IMR-90 (cell line): Measurements from ENCODE around the gene HIVEP1. TPM values are rescaled to one million over a fixed set of nuclear protein-coding genes. Genes with fewer than 3 reads are reported as not detected.

Experiments used
- ATAC-seq: fragments of 200-7000 bp; cut with Tn5 transposase; 2 replicates; pipeline ENCODE4 v1.9.1; 2020; ENCODE audit warnings: low read depth, mild to moderate bottlenecking, moderate library complexity
- BruUV-seq: library from RNA; stranded (reverse); fragments of 400-500 nt; replicated peaks from 2 replicates; lab custom pipeline; 2021; lab: Mats Ljungman, UMichigan
- CTCF ChIA-PET: fragments of 300-600 bp; formaldehyde crosslinking; extraction: SDS; loops from one replicate; lab custom pipeline; 2021; ENCODE audit warnings: antibody characterized with exemption; lab: Yijun Ruan, JAX
- POLR2A ChIA-PET: fragments of 300-600 bp; sonication (Branson Sonifier 250); formaldehyde crosslinking; loops from one replicate; lab custom pipeline; 2022; ENCODE audit warnings: antibody characterized with exemption; ENCODE audit not compliant: unreplicated experiment; lab: Charles Lee
- DNase-seq: peaks from one replicate; pipeline ENCODE4 v3.0.0; 2013
- H2AFZ ChIP-seq: replicated peaks from 2 replicates; pipeline ENCODE3; 2013; ENCODE audit warnings: low read length, mild to moderate bottlenecking; ENCODE audit not compliant: poor library complexity
- H2AK5ac ChIP-seq: 2 replicates; pipeline ENCODE4 v1.6.1; 2013; ENCODE audit warnings: low read depth, low read length, inconsistent platforms
- H2AK9ac ChIP-seq: replicated peaks from 2 replicates; pipeline ENCODE3; 2013; ENCODE audit warnings: mild to moderate bottlenecking, low read depth, low read length, moderate library complexity; ENCODE audit not compliant: poor library complexity
- H2BK120ac ChIP-seq: 2 replicates; pipeline ENCODE4 v1.6.1; 2013; ENCODE audit warnings: low read depth, low read length, inconsistent platforms
- H2BK15ac ChIP-seq: 3 replicates; pipeline ENCODE4 v1.6.1; 2013; ENCODE audit warnings: low read depth, low read length, inconsistent platforms
- H2BK20ac ChIP-seq: 2 replicates; pipeline ENCODE4 v1.6.1; 2013; ENCODE audit warnings: low read depth, mild to moderate bottlenecking, inconsistent platforms, low read length, moderate library complexity
- H2BK5ac ChIP-seq: 2 replicates; pipeline ENCODE4 v1.6.1; 2013; ENCODE audit warnings: mild to moderate bottlenecking, low read depth, low read length, inconsistent platforms; ENCODE audit not compliant: poor library complexity, severe bottlenecking
- H3K14ac ChIP-seq: replicated peaks from 2 replicates; pipeline ENCODE4 v1.6.1; 2013; ENCODE audit warnings: low read depth, low read length, inconsistent platforms
- H3K18ac ChIP-seq: 2 replicates; pipeline ENCODE4 v1.6.1; 2013; ENCODE audit warnings: low read depth, low read length, control low read depth
- H3K23ac ChIP-seq: 2 replicates; pipeline ENCODE4 v1.6.1; 2013; ENCODE audit warnings: low read depth, low read length, inconsistent platforms
- H3K27ac ChIP-seq: 2 replicates; pipeline ENCODE4 v1.5.1; 2013; ENCODE audit warnings: mild to moderate bottlenecking, control low read depth, low read length; ENCODE audit not compliant: insufficient read depth
- H3K27me3 ChIP-seq: 2 replicates; pipeline ENCODE4 v1.6.1; 2013; ENCODE audit warnings: low read length; ENCODE audit not compliant: control insufficient read depth, insufficient read depth
- H3K36me3 ChIP-seq: 2 replicates; pipeline ENCODE4 v1.6.1; 2013; ENCODE audit warnings: low read length, mixed read lengths; ENCODE audit not compliant: control insufficient read depth, insufficient read depth
- H3K4ac ChIP-seq: 2 replicates; pipeline ENCODE4 v1.6.1; 2013; ENCODE audit warnings: low read depth, low read length, inconsistent platforms
- H3K4me1 ChIP-seq: 2 replicates; pipeline ENCODE4 v1.6.1; 2013; ENCODE audit warnings: low read length, mixed read lengths; ENCODE audit not compliant: control insufficient read depth, insufficient read depth
- H3K4me2 ChIP-seq: 2 replicates; pipeline ENCODE4 v1.6.1; 2013; ENCODE audit warnings: low read depth, mild to moderate bottlenecking, control low read depth, low read length, moderate library complexity
- H3K4me3 ChIP-seq: 2 replicates; pipeline ENCODE4 v1.5.1; 2013; ENCODE audit warnings: low read depth, mild to moderate bottlenecking, control low read depth, low read length, moderate library complexity; ENCODE audit not compliant: insufficient read depth
- H3K56ac ChIP-seq: 2 replicates; pipeline ENCODE4 v1.6.1; 2013; ENCODE audit warnings: low read length, inconsistent platforms; ENCODE audit not compliant: insufficient read depth; ENCODE audit errors: extremely low read depth
- H3K79me1 ChIP-seq, 2 experiments: 2 replicates each; pipeline ENCODE4 v1.6.1; 2013; ENCODE audit warnings: low read length in 2 of 2, inconsistent platforms in 1 of 2, low read depth in 1 of 2
- H3K9ac ChIP-seq: 2 replicates; pipeline ENCODE4 v1.6.1; 2013; ENCODE audit warnings: low read depth, low read length, control low read depth
- H3K9me1 ChIP-seq: 2 replicates; pipeline ENCODE4 v1.6.1; 2013; ENCODE audit warnings: low read length, inconsistent platforms; ENCODE audit not compliant: insufficient read depth
- H3K9me3 ChIP-seq: 2 replicates; pipeline ENCODE4 v1.6.1; 2013; ENCODE audit warnings: low read length; ENCODE audit not compliant: control insufficient read depth, insufficient read depth
- H4K20me1 ChIP-seq: 2 replicates; pipeline ENCODE4 v1.6.1; 2013; ENCODE audit warnings: low read length, inconsistent platforms; ENCODE audit not compliant: insufficient read depth
- H4K5ac ChIP-seq: 2 replicates; pipeline ENCODE4 v1.6.1; 2013; ENCODE audit warnings: mild to moderate bottlenecking, low read depth, low read length, control low read depth
- H4K8ac ChIP-seq, 2 experiments: 2 replicates each; pipeline ENCODE4 v1.6.1; 2013; ENCODE audit warnings: low read depth in 2 of 2, low read length in 2 of 2, control low read depth in 1 of 2, inconsistent platforms in 1 of 2
- H4K91ac ChIP-seq: 2 replicates; pipeline ENCODE4 v1.6.1; 2013; ENCODE audit warnings: low read depth, low read length, inconsistent platforms; ENCODE audit not compliant: insufficient read depth
- BHLHE40 ChIP-seq: fragments of 150-350 bp; IDR thresholded peaks from 2 replicates; pipeline ENCODE4 v1.6.1; 2016; ENCODE audit warnings: mild to moderate bottlenecking, low read depth, low read length
- FOS ChIP-seq: fragments of 150-350 bp; IDR thresholded peaks from 2 replicates; pipeline ENCODE4 v1.6.1; 2016; ENCODE audit warnings: low read depth, low read length
- MAFK ChIP-seq: IDR thresholded peaks from 2 replicates; pipeline ENCODE4 v1.6.1; 2012; ENCODE audit warnings: low read depth, low read length, improper control_type of control experiment
- MAZ ChIP-seq: IDR thresholded peaks from 2 replicates; pipeline ENCODE4 v1.6.1; 2012; ENCODE audit warnings: low read depth, mild to moderate bottlenecking, low read length, improper control_type of control experiment, moderate library complexity, borderline replicate concordance
- NFE2L2 ChIP-seq: fragments of 150-350 bp; IDR thresholded peaks from 2 replicates; pipeline ENCODE4 v1.6.1; 2016; ENCODE audit warnings: low read depth, mild to moderate bottlenecking, low read length
- POLR2A ChIP-seq: IDR thresholded peaks from 2 replicates; pipeline ENCODE4 v1.6.1; 2012; ENCODE audit warnings: mild to moderate bottlenecking, low read depth, low read length
- RAD21 ChIP-seq: IDR thresholded peaks from 2 replicates; pipeline ENCODE4 v1.6.1; 2012; ENCODE audit warnings: low read length, improper control_type of control experiment
- RFX5 ChIP-seq: IDR thresholded peaks from 2 replicates; pipeline ENCODE4 v1.8.0; 2012; ENCODE audit warnings: low read depth, mild to moderate bottlenecking, low read length, moderate library complexity
- WGBS, 2 experiments: methylation state at CpG; one replicate each; pipeline versions ENCODE4 v1.1.5 to v1.1.7; 2013; ENCODE audit warnings: missing lambda C conversion rate in 2 of 2; ENCODE audit not compliant: insufficient read length in 1 of 2; ENCODE audit errors: extremely low coverage in 2 of 2; 5-methylcytosine and 5-hydroxymethylcytosine counted together
- dilution Hi-C: fragments of 300-500 bp; cut with HindIII; formaldehyde crosslinking; loops from one replicate; pipeline ENCODE4 v1.14.3; 2018; ENCODE audit warnings: low sequenced_read_pairs; ENCODE audit not compliant: unreplicated experiment
- in situ Hi-C: fragments of 300-500 bp; cut with MboI; formaldehyde crosslinking; loops from 3 replicates; pipeline ENCODE4 v1.14.3; 2019; ENCODE audit warnings: low sequenced_read_pairs, inconsistent platforms, mixed read lengths
- intact Hi-C: fragments of 100-400 bp; cut with micrococcal nuclease; formaldehyde crosslinking; loops from 2 replicates; pipeline ENCODE4 v1.10.0; 2022
- polyA plus RNA-seq, 3 experiments: library from polyadenylated mRNA; depleted of rRNA; stranded (reverse); fragments of >200 nt; gene quantifications; 2 replicates each; pipeline ENCODE4 v1.2.3, GENCODE V29; 2012; ENCODE audit warnings: low replicate concordance in 1 of 3
- total RNA-seq: library from RNA; depleted of rRNA; stranded (reverse); fragments of >200 nt; gene quantifications from 2 replicates; pipeline ENCODE4 v1.2.3, GENCODE V29; 2012
- TF ChIP-seq, protein P1 (sequence below): conservative IDR thresholded peaks from 2 replicates; pipeline ENCODE4 v1.5.1; 2012; ENCODE audit warnings: mild to moderate bottlenecking, low read depth, low read length, improper control_type of control experiment
- TF ChIP-seq, protein P2 (sequence below): fragments of 150-350 bp; IDR thresholded peaks from 2 replicates; pipeline ENCODE4 v1.6.1; 2017; ENCODE audit warnings: mild to moderate bottlenecking, antibody characterized with exemption, low read length, low read depth

Gene HIVEP1
- total and polyA plus RNA-seq, 2 of the 4 experiments (the other 2 are of a cell fraction) = 13.0 to 17.2 TPM

DNA sequence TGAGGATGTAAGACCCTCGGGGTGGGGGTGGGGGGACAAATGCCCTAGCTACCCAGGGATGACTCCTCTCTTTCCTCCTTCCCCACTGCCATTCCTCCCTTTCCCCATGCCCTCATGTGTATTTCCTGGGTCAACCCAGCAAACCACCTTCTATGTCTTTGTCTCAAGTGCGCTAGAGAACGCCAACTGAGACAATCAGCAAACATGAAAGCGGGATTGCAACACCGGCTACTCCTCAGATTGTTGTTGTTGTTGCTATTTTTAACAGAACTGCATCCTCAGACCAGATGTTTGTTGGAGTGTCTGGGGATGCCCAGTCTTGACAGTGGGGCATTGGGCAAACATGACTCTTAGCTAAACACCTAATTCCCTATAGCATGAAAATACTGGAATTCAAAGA lies 39.3 kb upstream of the HIVEP1 start:
- H4K5ac ChIP-seq = no peak overlapping the region
- H3K14ac ChIP-seq = peak overlapping the region; percentile 38
- H3K4me2 ChIP-seq = no peak overlapping the region
- no peak overlapping the region for H3K9ac ChIP-seq
- no peaks in the 10 kb centered on the region for H3K27me3 ChIP-seq
- H3K9me3 ChIP-seq = no peaks in the 10 kb centered on the region
- in situ Hi-C loops = no loop called here
- H2AK9ac ChIP-seq = no peak overlapping the region
- intact Hi-C loops = no loop called here
- H2BK20ac ChIP-seq = peak overlapping the region; percentile 62; the same call in 1 of the 2 replicates
- H4K20me1 ChIP-seq = no peaks in the 10 kb centered on the region
- ATAC-seq = no peak
- peak overlapping the region; percentile 11 for H2BK5ac ChIP-seq
- peak overlapping the region; percentile 37 for H2AK5ac ChIP-seq
- dilution Hi-C loops = no loop called here
- TF ChIP-seq, protein P1, sequence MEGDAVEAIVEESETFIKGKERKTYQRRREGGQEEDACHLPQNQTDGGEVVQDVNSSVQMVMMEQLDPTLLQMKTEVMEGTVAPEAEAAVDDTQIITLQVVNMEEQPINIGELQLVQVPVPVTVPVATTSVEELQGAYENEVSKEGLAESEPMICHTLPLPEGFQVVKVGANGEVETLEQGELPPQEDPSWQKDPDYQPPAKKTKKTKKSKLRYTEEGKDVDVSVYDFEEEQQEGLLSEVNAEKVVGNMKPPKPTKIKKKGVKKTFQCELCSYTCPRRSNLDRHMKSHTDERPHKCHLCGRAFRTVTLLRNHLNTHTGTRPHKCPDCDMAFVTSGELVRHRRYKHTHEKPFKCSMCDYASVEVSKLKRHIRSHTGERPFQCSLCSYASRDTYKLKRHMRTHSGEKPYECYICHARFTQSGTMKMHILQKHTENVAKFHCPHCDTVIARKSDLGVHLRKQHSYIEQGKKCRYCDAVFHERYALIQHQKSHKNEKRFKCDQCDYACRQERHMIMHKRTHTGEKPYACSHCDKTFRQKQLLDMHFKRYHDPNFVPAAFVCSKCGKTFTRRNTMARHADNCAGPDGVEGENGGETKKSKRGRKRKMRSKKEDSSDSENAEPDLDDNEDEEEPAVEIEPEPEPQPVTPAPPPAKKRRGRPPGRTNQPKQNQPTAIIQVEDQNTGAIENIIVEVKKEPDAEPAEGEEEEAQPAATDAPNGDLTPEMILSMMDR = no peak
- TF ChIP-seq MAFK (no peak), RAD21 (no peak), MAZ (no peak), RFX5 (no peak), BHLHE40 (no peak), FOS (no peak), POLR2A (no peak), NFE2L2 (no peak)
- TF ChIP-seq, protein P2, sequence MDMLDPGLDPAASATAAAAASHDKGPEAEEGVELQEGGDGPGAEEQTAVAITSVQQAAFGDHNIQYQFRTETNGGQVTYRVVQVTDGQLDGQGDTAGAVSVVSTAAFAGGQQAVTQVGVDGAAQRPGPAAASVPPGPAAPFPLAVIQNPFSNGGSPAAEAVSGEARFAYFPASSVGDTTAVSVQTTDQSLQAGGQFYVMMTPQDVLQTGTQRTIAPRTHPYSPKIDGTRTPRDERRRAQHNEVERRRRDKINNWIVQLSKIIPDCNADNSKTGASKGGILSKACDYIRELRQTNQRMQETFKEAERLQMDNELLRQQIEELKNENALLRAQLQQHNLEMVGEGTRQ = no peak
- WGBS, 2 experiments = no CpG with 5 or more reads among the region's 5 CpGs
- H3K23ac ChIP-seq = no peak overlapping the region
- BruUV-seq = no TSS peak
- H3K18ac ChIP-seq = peak overlapping the region; percentile 30; the same call in 1 of the 2 replicates
- H2AFZ ChIP-seq = peak overlapping the region; percentile 8
- ChIA-PET CTCF (no interaction called here), POLR2A (no interaction called here)
- peak overlapping the region; percentile 52 for H4K91ac ChIP-seq
- no peak overlapping the region for H3K4me3 ChIP-seq
- peak overlapping the region; percentile 68 for H3K4ac ChIP-seq
- H3K4me1 ChIP-seq = peaks cover 16% of the 10 kb centered on the region
- no peak for DNase-seq
- H3K9me1 ChIP-seq = peaks cover 16% of the 10 kb centered on the region
- peak overlapping the region; percentile 91; the same call in 2 of the 3 replicates for H2BK15ac ChIP-seq
- H3K36me3 ChIP-seq = no peaks in the 10 kb centered on the region
- no peak overlapping the region for H3K56ac ChIP-seq
- H4K8ac ChIP-seq = no peak overlapping the region; a peak in 1 of 4 replicates
- H2BK120ac ChIP-seq = peak overlapping the region; percentile 17
- no peaks in the 10 kb centered on the region; a peak in 1 of 4 replicates for H3K79me1 ChIP-seq
- H3K27ac ChIP-seq = no peak overlapping the region
